H1 (cell line): Measurements from ENCODE around the gene STAC2. TPM values are rescaled to one million over a fixed set of nuclear protein-coding genes. Genes with fewer than 3 reads are reported as not detected.

Experiments
- CTCF ChIA-PET: fragments of 300-600 bp; sonication (Branson Sonifier 250); formaldehyde crosslinking; loops from one replicate; lab custom pipeline; 2021; ENCODE audit not compliant: partially characterized antibody; lab: Charles Lee
- POLR2A ChIA-PET: fragments of 300-600 bp; sonication (Branson Sonifier 250); formaldehyde crosslinking; loops from one replicate; lab custom pipeline; 2021; ENCODE audit warnings: inconsistent platforms; ENCODE audit not compliant: partially characterized antibody; lab: Charles Lee
- DNase-seq, 2 experiments: peaks; one replicate each; pipeline versions ENCODE4 v3.0.0 to v3.0.0-alpha.2; 2010 to 2022; ENCODE audit warnings: low spot score in 2 of 2, low read depth in 1 of 2, mixed read lengths in 1 of 2
- FAIRE-seq: peaks from 2 replicates; lab custom pipeline; 2011; peaks lifted over from hg19 to GRCh38; lab: Jason Lieb, UNC
- H2AFZ ChIP-seq: 2 replicates; pipeline ENCODE4 v1.8.1; 2012; ENCODE audit warnings: low read length, inconsistent platforms
- H2AK5ac ChIP-seq: 2 replicates; pipeline ENCODE4 v1.6.1; 2013; ENCODE audit warnings: low read depth, low read length
- H2BK120ac ChIP-seq: replicated peaks from 2 replicates; pipeline ENCODE3; 2013; ENCODE audit warnings: low read depth, low read length, inconsistent platforms
- H2BK12ac ChIP-seq: 2 replicates; pipeline ENCODE4 v1.6.1; 2013; ENCODE audit warnings: low read depth, low read length
- H2BK15ac ChIP-seq: 2 replicates; pipeline ENCODE4 v1.6.1; 2013; ENCODE audit warnings: low read length
- H2BK20ac ChIP-seq: 2 replicates; pipeline ENCODE4 v1.6.1; 2013; ENCODE audit warnings: low read length
- H2BK5ac ChIP-seq: 2 replicates; pipeline ENCODE4 v1.6.1; 2013; ENCODE audit warnings: low read depth, low read length
- H3K14ac ChIP-seq: 2 replicates; pipeline ENCODE4 v1.6.1; 2013; ENCODE audit warnings: inconsistent platforms; ENCODE audit not compliant: insufficient read length
- H3K18ac ChIP-seq: 2 replicates; pipeline ENCODE4 v1.6.1; 2013; ENCODE audit warnings: low read length; ENCODE audit errors: extremely low read depth
- H3K23ac ChIP-seq: 2 replicates; pipeline ENCODE4 v1.6.1; 2013; ENCODE audit warnings: inconsistent platforms; ENCODE audit not compliant: insufficient read length
- H3K23me2 ChIP-seq: 2 replicates; pipeline ENCODE4 v1.6.1; 2013; ENCODE audit warnings: low read depth, low read length
- H3K27ac ChIP-seq: 2 replicates; pipeline ENCODE4 v1.6.1; 2011; ENCODE audit warnings: low read depth, low read length, inconsistent platforms
- H3K27me3 ChIP-seq, 4 experiments: replicated peaks in 1 of 4; 1 replicate in 1 of 4; 2 replicates in 3 of 4; pipeline versions ENCODE4 v1.6.1 to v1.8.1; 2011 to 2013; ENCODE audit warnings: low read length in 3 of 4, mild to moderate bottlenecking in 3 of 4, inconsistent platforms in 2 of 4, mixed read lengths in 2 of 4, moderate library complexity in 1 of 4; ENCODE audit not compliant: control insufficient read depth in 3 of 4, insufficient read depth in 3 of 4; ENCODE audit errors: extremely low read depth in 1 of 4
- H3K36me3 ChIP-seq, 4 experiments: 2 replicates each; pipeline versions ENCODE4 v1.6.1 to v1.8.1; 2011 to 2013; ENCODE audit warnings: mild to moderate bottlenecking in 4 of 4, low read length in 3 of 4, moderate library complexity in 2 of 4, control low read depth in 1 of 4, inconsistent platforms in 1 of 4; ENCODE audit not compliant: insufficient read depth in 4 of 4, control insufficient read depth in 2 of 4
- H3K4ac ChIP-seq: replicated peaks from 2 replicates; pipeline ENCODE3; 2013; ENCODE audit warnings: low read length, low read depth, mixed read lengths, inconsistent platforms; ENCODE audit not compliant: insufficient read length
- H3K4me1 ChIP-seq, 4 experiments: replicated peaks in 1 of 4; 1 replicate in 1 of 4; 2 replicates in 3 of 4; pipeline versions ENCODE4 v1.6.1 to v1.8.1; 2011 to 2013; ENCODE audit warnings: low read length in 3 of 4, inconsistent platforms in 2 of 4, mixed read lengths in 1 of 4; ENCODE audit not compliant: insufficient read depth in 4 of 4, control insufficient read depth in 3 of 4
- H3K4me2 ChIP-seq, 2 experiments: 2 replicates each; pipeline versions ENCODE4 v1.6.1 to v1.8.1; 2011 to 2013; ENCODE audit warnings: low read depth in 2 of 2, low read length in 2 of 2, control low read depth in 1 of 2, inconsistent platforms in 1 of 2, mild to moderate bottlenecking in 1 of 2; ENCODE audit not compliant: insufficient read depth in 1 of 2
- H3K4me3 ChIP-seq, 4 experiments: fragments of 200-600, 300-600 bp in 1 of 4; sonication (generic), shearing (Covaris generic), sonication (Bioruptor Twin) in 1 of 4; 2 replicates each; pipeline versions ENCODE4 v1.5.1 to v1.8.1; 2011 to 2016; ENCODE audit warnings: low read length in 4 of 4, low read depth in 3 of 4, control low read depth in 2 of 4, inconsistent platforms in 2 of 4, mild to moderate bottlenecking in 2 of 4, mixed read lengths in 1 of 4, moderate library complexity in 1 of 4; ENCODE audit not compliant: insufficient read depth in 2 of 4; ENCODE audit errors: extremely low read depth in 1 of 4
- H3K56ac ChIP-seq: replicated peaks from 2 replicates; pipeline ENCODE3; 2013; ENCODE audit warnings: low read depth, mild to moderate bottlenecking, mixed read lengths, low read length, inconsistent platforms; ENCODE audit not compliant: insufficient read length
- H3K79me1 ChIP-seq: 2 replicates; pipeline ENCODE4 v1.6.1; 2013; ENCODE audit warnings: low read depth, low read length, control low read depth
- H3K79me2 ChIP-seq, 2 experiments: 2 replicates each; pipeline versions ENCODE4 v1.6.1 to v1.8.1; 2012 to 2013; ENCODE audit warnings: low read length in 2 of 2, mild to moderate bottlenecking in 2 of 2, inconsistent platforms in 1 of 2; ENCODE audit not compliant: insufficient read depth in 2 of 2, control insufficient read depth in 1 of 2
- H3K9ac ChIP-seq, 4 experiments: replicated peaks in 1 of 4; 1 replicate in 1 of 4; 2 replicates in 3 of 4; pipeline versions ENCODE4 v1.6.1 to v1.8.1; 2011 to 2013; ENCODE audit warnings: low read depth in 3 of 4, low read length in 3 of 4, control low read depth in 2 of 4, mild to moderate bottlenecking in 2 of 4, moderate library complexity in 2 of 4, inconsistent platforms in 1 of 4; ENCODE audit errors: extremely low read depth in 1 of 4
- H3K9me3 ChIP-seq, 2 experiments: 2 replicates each; pipeline versions ENCODE4 v1.6.1 to v1.8.1; 2012 to 2013; ENCODE audit warnings: mild to moderate bottlenecking in 2 of 2, moderate library complexity in 2 of 2, control low read depth in 1 of 2, inconsistent platforms in 1 of 2, low read depth in 1 of 2, low read length in 1 of 2, mixed read lengths in 1 of 2; ENCODE audit not compliant: insufficient read depth in 2 of 2
- H4K20me1 ChIP-seq, 2 experiments: replicated peaks in 1 of 2; 2 replicates each; pipeline versions ENCODE3 to v1.8.1; 2011 to 2013; ENCODE audit warnings: inconsistent platforms in 2 of 2, low read length in 2 of 2, mild to moderate bottlenecking in 1 of 2; ENCODE audit not compliant: insufficient read depth in 2 of 2, control insufficient read depth in 1 of 2
- H4K5ac ChIP-seq: 2 replicates; pipeline ENCODE4 v1.6.1; 2013; ENCODE audit warnings: low read length, low read depth, mixed read lengths, inconsistent platforms; ENCODE audit not compliant: insufficient read length
- H4K8ac ChIP-seq: 2 replicates; pipeline ENCODE4 v1.8.0; 2013; ENCODE audit warnings: mild to moderate bottlenecking, moderate library complexity, low read length, inconsistent platforms; ENCODE audit not compliant: insufficient read depth; ENCODE audit errors: extremely low read depth
- H4K91ac ChIP-seq: replicated peaks from 2 replicates; pipeline ENCODE3; 2013; ENCODE audit warnings: low read length, mixed read lengths, inconsistent platforms; ENCODE audit not compliant: insufficient read length
- ATF2 ChIP-seq: IDR thresholded peaks from 2 replicates; pipeline ENCODE4 v1.6.1; 2012; ENCODE audit warnings: low read length, inconsistent platforms
- CHD2 ChIP-seq: IDR thresholded peaks from 2 replicates; pipeline ENCODE4 v1.6.1; 2012; ENCODE audit warnings: low read length, improper control_type of control experiment
- CTCF ChIP-seq, 3 experiments: IDR thresholded peaks; 1 replicate in 2 of 3; 2 replicates in 1 of 3; pipeline versions ENCODE4 v1.5.1 to v1.6.1; 2011; ENCODE audit warnings: low read length in 3 of 3, mild to moderate bottlenecking in 3 of 3, inconsistent platforms in 2 of 3, low read depth in 1 of 3, moderate library complexity in 1 of 3; ENCODE audit not compliant: insufficient read depth in 1 of 3; ENCODE audit errors: control extremely low read depth in 1 of 3
- GTF2F1 ChIP-seq: IDR thresholded peaks from 2 replicates; pipeline ENCODE4 v1.6.1; 2012; ENCODE audit warnings: low read depth, low read length, improper control_type of control experiment, borderline replicate concordance
- JUND ChIP-seq: IDR thresholded peaks from 2 replicates; pipeline ENCODE4 v1.6.1; 2011; ENCODE audit warnings: mild to moderate bottlenecking, improper control_type of control experiment, low read length
- RAD21 ChIP-seq, 2 experiments: IDR thresholded peaks in 1 of 2; conservative IDR thresholded peaks in 1 of 2; 2 replicates each; pipeline ENCODE4 v1.6.1; 2011; ENCODE audit warnings: low read depth in 2 of 2, low read length in 2 of 2, improper control_type of control experiment in 1 of 2, inconsistent platforms in 1 of 2, mild to moderate bottlenecking in 1 of 2, moderate library complexity in 1 of 2
- RFX5 ChIP-seq: IDR thresholded peaks from 2 replicates; pipeline ENCODE4 v1.6.1; 2011; ENCODE audit warnings: low read depth, low read length, improper control_type of control experiment, borderline replicate concordance
- SP4 ChIP-seq: IDR thresholded peaks from 2 replicates; pipeline ENCODE4 v1.6.1; 2012; ENCODE audit warnings: low read length, inconsistent platforms
- SRF ChIP-seq: IDR thresholded peaks from 2 replicates; pipeline ENCODE4 v1.6.1; 2011; ENCODE audit warnings: mild to moderate bottlenecking, low read depth, low read length, moderate library complexity
- WGBS, 2 experiments: shearing (Covaris generic) in 1 of 2; methylation state at CpG; one replicate each; pipeline versions ENCODE4 v1.1.6 to v1.1.7; 2013 to 2015; ENCODE audit warnings: low lambda C conversion rate in 2 of 2, mixed read lengths in 2 of 2, inconsistent platforms in 1 of 2, low coverage in 1 of 2, missing lambda C conversion rate in 1 of 2; ENCODE audit not compliant: insufficient replicate concordance in 2 of 2, insufficient coverage in 1 of 2, insufficient read length in 1 of 2; ENCODE audit errors: extremely low coverage in 1 of 2, missing lambda C conversion rate in 1 of 2; 5-methylcytosine and 5-hydroxymethylcytosine counted together
- polyA plus RNA-seq, 7 experiments: library from polyadenylated mRNA; depleted of rRNA in 3 of 7; stranded (reverse) in 5 of 7; unstranded in 2 of 7; fragments of >200 nt in 5 of 7; fragments of 200-250 nt in 2 of 7; gene quantifications; 1 replicate in 5 of 7; 2 replicates in 1 of 7; 4 replicates in 1 of 7; pipeline versions ENCODE4 v1.2.1 to v1.2.3, GENCODE V29; 2011 to 2013; ENCODE audit warnings: missing spikeins in 2 of 7, mixed read lengths in 2 of 7
- total RNA-seq: library from RNA; stranded (reverse); fragmentation: NEBNext Ultra II Directional; extraction: Animal tissue kit (Norgen Biotek cat#: 25700); gene quantifications from 2 replicates; pipeline ENCODE4 v1.2.1, GENCODE V29; 2021

STAC2 gene
- total and polyA plus RNA-seq, 2 of the 8 experiments (the other 6 are each of a cell fraction or from before 2014, with no cell fraction given): 1.5 to 6.0 TPM

- Histone ChIP-seq H3K23ac (no peak overlapping the region), H3K4me1 (no peaks in the 10 kb centered on the region), H4K91ac (no peak overlapping the region), H3K18ac (no peak overlapping the region), H4K20me1 (no peaks in the 10 kb centered on the region), H3K4ac (no peak overlapping the region), H3K14ac (no peak overlapping the region), H2AFZ (no peak overlapping the region), H3K27ac (no peak overlapping the region), H3K79me1 (no peaks in the 10 kb centered on the region), H2AK5ac (no peak overlapping the region), H3K23me2 (no peaks in the 10 kb centered on the region), H2BK120ac (no peak overlapping the region), H2BK15ac (no peak overlapping the region), H2BK12ac (no peak overlapping the region), H4K8ac (no peak overlapping the region), H2BK20ac (no peak overlapping the region), H3K79me2 (no peaks in the 10 kb centered on the region), H3K56ac (no peak overlapping the region), H4K5ac (no peak overlapping the region), H3K36me3 (peaks cover 0 to 10% (median 0%) of the 10 kb centered on the region in 4 experiments; a peak in 2 of 8 replicates), H3K9me3 (no peaks in the 10 kb centered on the region), H3K4me2 (no peak overlapping the region), H3K4me3 (no peak overlapping the region), H2BK5ac (no peak overlapping the region), H3K9ac (no peak overlapping the region), H3K27me3 (no peaks in the 10 kb centered on the region)
- ChIA-PET POLR2A (interaction anchor here (1.0 kb wide), 1 partner anchor 27 kb away, joined by 3 read pairs; no protein-coding TSS in a partner anchor), CTCF (interaction anchor here (0.6 to 2.2 kb wide), 10 partner anchors 9 to 1118 kb away, joined by 3 to 6 read pairs (median 3); no protein-coding TSS in a partner anchor)
- FAIRE-seq (no peak), DNase-seq (no peak)
- no CpG with 5 or more reads among the region's 3 CpGs for WGBS, 2 experiments
- TF ChIP-seq JUND (no peak), ATF2 (no peak), RAD21 (IDR thresholded peaks at IDR 0.05 in 1 of 2, conservative IDR thresholded peaks at IDR 0.05 in 1 of 2; ENCODE audit: low read depth in 2 of 2, low read length in 2 of 2) (no peak), CTCF (IDR thresholded peaks at IDR 0.05; ENCODE audit: control extremely low read depth in 1 of 3, insufficient read depth in 1 of 3, low read depth in 1 of 3, low read length in 3 of 3) (no peak), SP4 (no peak), RFX5 (no peak), SRF (no peak), GTF2F1 (no peak), CHD2 (no peak)
These were observed 45.8 kb upstream of the STAC2 start for GRCh38 chr17:39271546-39271945.
